Upper lobe of right lung (tissue), 1 donor: ENCODE data around the gene ABCC12. TPM values are rescaled to one million over a fixed set of nuclear protein-coding genes. Genes with fewer than 3 reads are reported as not detected.

Experiments used
- ATAC-seq: fragments of 200-7000 bp; cut with Tn5 transposase; one replicate; pipeline ENCODE4 v1.9.1; 2020; ENCODE audit warnings: mild to moderate bottlenecking, moderate library complexity
- DNase-seq: peaks from one replicate; pipeline ENCODE4 v3.0.0-alpha.2; 2020
- H3K27ac ChIP-seq: fragments of 200-600 bp; one replicate; pipeline ENCODE4 v1.8.0; 2022
- H3K27me3 ChIP-seq: fragments of 200-600 bp; one replicate; pipeline ENCODE4 v1.8.0; 2022; ENCODE audit warnings: mild to moderate bottlenecking
- H3K36me3 ChIP-seq: fragments of 200-600 bp; one replicate; pipeline ENCODE4 v1.8.0; 2022
- H3K4me1 ChIP-seq: fragments of 200-600 bp; one replicate; pipeline ENCODE4 v1.8.0; 2022
- H3K4me3 ChIP-seq: fragments of 200-600 bp; one replicate; pipeline ENCODE4 v1.8.0; 2022; ENCODE audit warnings: mild to moderate bottlenecking
- H3K9me3 ChIP-seq: fragments of 200-600 bp; one replicate; pipeline ENCODE4 v1.8.0; 2022
- CTCF ChIP-seq: fragments of 200-600 bp; IDR thresholded peaks from one replicate; pipeline ENCODE4 v1.8.0; 2022; ENCODE audit warnings: antibody characterized with exemption
- intact Hi-C: fragments of 100-400 bp; cut with DNase I; formaldehyde crosslinking; loops from one replicate; pipeline ENCODE4 v1.11.0; 2022
- total RNA-seq: library from RNA; stranded (reverse); fragmentation: NEBNext Ultra II Directional; extraction: Animal tissue kit (Norgen Biotek cat#: 25700); gene quantifications from one replicate; pipeline ENCODE4 v1.2.1, GENCODE V29; 2021
- donor health status: DM: no; HTN: yes; CAD: no; lungs with severe emphysema.

ABCC12 gene
- total RNA-seq, 1 donor from 2014 or later = not detected

DNA sequence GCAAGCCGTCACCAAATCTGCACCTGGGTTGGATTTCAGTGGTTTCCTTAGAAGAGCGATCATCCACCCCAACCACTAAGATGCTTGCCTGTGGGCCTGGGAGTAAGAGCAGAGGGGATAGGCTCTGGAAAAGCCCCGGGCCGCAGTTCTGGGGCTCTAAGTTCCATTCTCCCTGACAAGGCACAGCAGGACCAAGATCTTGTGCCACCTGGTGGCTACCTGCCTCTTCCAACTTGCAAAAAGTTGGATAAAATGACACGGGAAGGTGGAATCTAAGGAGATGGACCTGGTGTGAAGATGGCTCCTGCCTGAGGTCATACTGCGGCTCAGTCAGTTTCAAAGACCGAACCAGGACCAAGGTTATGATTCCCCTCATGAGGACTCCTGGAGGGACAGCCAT, 42.3 kb downstream of the ABCC12 start:
- Histone ChIP-seq H3K9me3 (no peaks in the 10 kb centered on the region), H3K4me3 (no peak overlapping the region), H3K36me3 (no peaks in the 10 kb centered on the region), H3K4me1 (no peaks in the 10 kb centered on the region), H3K27ac (no peak overlapping the region), H3K27me3 (no peaks in the 10 kb centered on the region)
- TF ChIP-seq CTCF = no peak
- DNase-seq = no peak
- intact Hi-C loops = no loop called here
- ATAC-seq = no peak

DNA sequence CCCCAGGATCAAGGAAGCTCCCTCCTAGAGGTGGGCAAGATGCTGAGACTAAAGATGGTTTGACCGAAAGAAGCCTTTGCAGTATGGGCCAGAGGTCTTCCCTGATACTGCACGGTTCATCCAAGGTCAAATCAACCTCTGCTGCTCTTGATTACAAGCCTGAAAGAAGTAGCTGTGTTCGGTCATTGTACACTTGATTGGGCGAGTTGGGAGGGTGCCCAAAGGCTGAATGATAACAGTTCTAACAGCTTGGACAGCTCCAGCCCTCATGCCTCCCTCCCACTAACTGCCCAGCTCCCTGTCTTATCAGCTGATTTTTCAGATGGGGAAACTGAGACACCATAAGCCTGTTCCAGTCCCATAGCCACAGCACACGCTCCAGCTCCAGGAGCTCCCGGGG, 42.8 kb downstream of the ABCC12 start:
- DNase-seq (no peak), ATAC-seq (no peak)
- Histone ChIP-seq H3K27me3 (no peaks in the 10 kb centered on the region), H3K27ac (no peak overlapping the region), H3K36me3 (no peaks in the 10 kb centered on the region), H3K4me1 (no peaks in the 10 kb centered on the region), H3K9me3 (no peaks in the 10 kb centered on the region), H3K4me3 (no peak overlapping the region)
- intact Hi-C loops = no loop called here
- TF ChIP-seq CTCF = no peak

- intact Hi-C loops = no loop called here
- H3K36me3 ChIP-seq = no peaks in the 10 kb centered on the region
- no peak overlapping the region for H3K4me3 ChIP-seq
- no peak for ATAC-seq
- H3K9me3 ChIP-seq = no peaks in the 10 kb centered on the region
- DNase-seq = no peak
- no peak overlapping the region for H3K27ac ChIP-seq
- H3K4me1 ChIP-seq = no peaks in the 10 kb centered on the region
- no peak for TF ChIP-seq CTCF
- H3K27me3 ChIP-seq = no peaks in the 10 kb centered on the region
These were observed 43.2 kb downstream of the ABCC12 start for GRCh38 chr16:48112600-48112999.

- ATAC-seq = no peak
These were observed 44.8 kb downstream of the ABCC12 start for GRCh38 chr16:48110982-48111381.

DNA sequence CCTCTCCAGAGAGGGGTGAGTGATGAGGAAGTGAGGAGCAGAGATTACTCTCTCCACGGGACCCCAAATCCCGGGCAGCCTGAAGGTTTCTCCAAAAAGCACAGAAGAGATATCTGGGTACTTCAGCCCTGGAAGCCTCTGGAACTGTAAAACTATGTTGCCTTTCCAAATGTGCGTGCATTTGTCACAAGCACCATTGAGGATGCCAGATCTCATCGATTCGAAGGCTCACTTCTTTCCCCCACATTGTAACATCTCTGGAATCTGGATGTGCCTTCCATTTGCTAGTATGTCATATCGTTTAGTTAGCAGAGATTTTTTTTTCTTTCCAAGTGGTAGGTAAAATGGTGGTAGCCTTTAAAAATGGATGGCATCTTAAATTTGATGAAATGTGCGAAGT, 45.8 kb downstream of the ABCC12 start:
- no peak for TF ChIP-seq CTCF
- intact Hi-C loops = no loop called here
- Histone ChIP-seq H3K27me3 (no peaks in the 10 kb centered on the region), H3K4me1 (no peaks in the 10 kb centered on the region), H3K4me3 (no peak overlapping the region), H3K36me3 (no peaks in the 10 kb centered on the region), H3K27ac (no peak overlapping the region), H3K9me3 (no peaks in the 10 kb centered on the region)
- ATAC-seq (no peak), DNase-seq (no peak)

More at GRCh38 chr16:48110982-48111381, 44.8 kb downstream of the ABCC12 start:
- no peaks in the 10 kb centered on the region for H3K36me3 ChIP-seq
- no peak overlapping the region for H3K27ac ChIP-seq
- TF ChIP-seq CTCF = no peak
- DNase-seq = no peak
- H3K4me1 ChIP-seq = no peaks in the 10 kb centered on the region
- H3K27me3 ChIP-seq = no peaks in the 10 kb centered on the region
- H3K4me3 ChIP-seq = no peak overlapping the region
- H3K9me3 ChIP-seq = no peaks in the 10 kb centered on the region
- intact Hi-C loops = no loop called here

DNA sequence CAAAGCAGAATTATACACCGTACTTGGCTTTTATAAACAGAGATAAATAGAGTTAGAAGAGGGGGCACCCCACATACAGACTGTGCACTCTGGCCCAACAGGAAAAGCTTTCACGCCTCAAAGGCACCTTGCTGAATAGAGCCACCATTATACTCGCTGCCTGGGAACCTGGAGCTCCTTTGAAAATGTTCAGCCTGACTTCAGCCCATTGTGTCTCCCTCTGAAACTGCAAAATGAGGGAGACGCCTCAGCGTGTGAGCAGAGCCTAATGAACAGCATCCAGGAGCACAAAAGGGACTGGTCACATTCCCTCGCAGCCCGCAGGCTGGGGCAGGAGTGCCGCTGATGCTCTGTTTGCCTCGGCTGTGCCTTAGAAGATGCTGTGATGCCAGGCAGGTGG, 46.3 kb downstream of the ABCC12 start:
- TF ChIP-seq CTCF = no peak
- no peaks in the 10 kb centered on the region for H3K27me3 ChIP-seq
- no peaks in the 10 kb centered on the region for H3K4me1 ChIP-seq
- DNase-seq (no peak), ATAC-seq (no peak)
- intact Hi-C loops = no loop called here
- no peak overlapping the region for H3K4me3 ChIP-seq
- no peaks in the 10 kb centered on the region for H3K36me3 ChIP-seq
- no peaks in the 10 kb centered on the region for H3K9me3 ChIP-seq
- H3K27ac ChIP-seq = no peak overlapping the region
